H9 (cell line): ENCODE measurements around the gene ACACB. TPM values are rescaled to one million over a fixed set of nuclear protein-coding genes. Genes with fewer than 3 reads are reported as not detected.

Source experiments
- DNase-seq: peaks from one replicate; pipeline ENCODE4 v3.0.0-alpha.2; 2017
- H2AFZ ChIP-seq: one replicate; pipeline ENCODE4 v1.6.1; 2013; ENCODE audit warnings: mild to moderate bottlenecking, low read length, control low read depth, moderate library complexity
- H2AK5ac ChIP-seq: 2 replicates; pipeline ENCODE4 v1.6.1; 2013; ENCODE audit warnings: low read length, control low read depth, mixed read lengths; ENCODE audit not compliant: insufficient read length
- H2BK120ac ChIP-seq: one replicate; pipeline ENCODE4 v1.6.1; 2013; ENCODE audit warnings: low read depth, mild to moderate bottlenecking, low read length, control low read depth, inconsistent platforms; ENCODE audit not compliant: poor library complexity, severe bottlenecking
- H2BK12ac ChIP-seq: 2 replicates; pipeline ENCODE4 v1.6.1; 2013; ENCODE audit warnings: low read length, control low read depth, mixed read lengths, low read depth; ENCODE audit not compliant: insufficient read length
- H2BK15ac ChIP-seq: 2 replicates; pipeline ENCODE4 v1.6.1; 2013; ENCODE audit warnings: low read depth, low read length, control low read depth
- H2BK20ac ChIP-seq: one replicate; pipeline ENCODE4 v1.6.1; 2013; ENCODE audit warnings: low read depth, mild to moderate bottlenecking, low read length, control low read depth, inconsistent platforms; ENCODE audit not compliant: poor library complexity, severe bottlenecking
- H2BK5ac ChIP-seq: 2 replicates; pipeline ENCODE4 v1.6.1; 2013; ENCODE audit warnings: low read length, control low read depth, mixed read lengths; ENCODE audit not compliant: insufficient read length
- H3K14ac ChIP-seq: 2 replicates; pipeline ENCODE4 v1.6.1; 2013; ENCODE audit warnings: low read length, control low read depth; ENCODE audit not compliant: insufficient read depth
- H3K18ac ChIP-seq: 2 replicates; pipeline ENCODE4 v1.6.1; 2013; ENCODE audit warnings: low read depth, mild to moderate bottlenecking, mixed read lengths, low read length, control low read depth; ENCODE audit not compliant: insufficient read length
- H3K23ac ChIP-seq: 2 replicates; pipeline ENCODE4 v1.6.1; 2013; ENCODE audit warnings: low read length, control low read depth, mixed read lengths, low read depth; ENCODE audit not compliant: insufficient read length
- H3K23me2 ChIP-seq: 2 replicates; pipeline ENCODE4 v1.6.1; 2013; ENCODE audit warnings: low read depth, mild to moderate bottlenecking, mixed read lengths, low read length, control low read depth; ENCODE audit not compliant: insufficient read length, poor library complexity, severe bottlenecking
- H3K27ac ChIP-seq: 2 replicates; pipeline ENCODE4 v1.5.1; 2013; ENCODE audit warnings: low read length, control low read depth, mixed read lengths, low read depth; ENCODE audit not compliant: insufficient read length
- H3K27me3 ChIP-seq: 2 replicates; pipeline ENCODE4 v1.6.1; 2013; ENCODE audit warnings: low read length, control low read depth, inconsistent platforms; ENCODE audit not compliant: insufficient read depth
- H3K4ac ChIP-seq: 2 replicates; pipeline ENCODE4 v1.6.1; 2013; ENCODE audit warnings: low read depth, mild to moderate bottlenecking, control low read depth, inconsistent platforms, low read length, moderate library complexity
- H3K4me1 ChIP-seq: 2 replicates; pipeline ENCODE4 v1.6.1; 2013; ENCODE audit warnings: low read length, control low read depth, inconsistent platforms; ENCODE audit not compliant: insufficient read depth
- H3K4me2 ChIP-seq: 2 replicates; pipeline ENCODE4 v1.6.1; 2013; ENCODE audit warnings: low read length, control low read depth, mixed read lengths; ENCODE audit not compliant: insufficient read length, insufficient read depth
- H3K56ac ChIP-seq: 2 replicates; pipeline ENCODE4 v1.6.1; 2013; ENCODE audit warnings: low read depth, mild to moderate bottlenecking, mixed read lengths, low read length, control low read depth; ENCODE audit not compliant: insufficient read length
- H3K79me1 ChIP-seq: 2 replicates; pipeline ENCODE4 v1.6.1; 2013; ENCODE audit warnings: low read depth, mild to moderate bottlenecking, moderate library complexity, low read length, control low read depth, inconsistent platforms; ENCODE audit not compliant: insufficient read depth, poor library complexity, severe bottlenecking
- H3K79me2 ChIP-seq: 2 replicates; pipeline ENCODE4 v1.6.1; 2013; ENCODE audit warnings: low read length, control low read depth, inconsistent platforms; ENCODE audit not compliant: insufficient read depth
- H3K9ac ChIP-seq: 2 replicates; pipeline ENCODE4 v1.6.1; 2013; ENCODE audit warnings: low read length, control low read depth, mixed read lengths; ENCODE audit not compliant: insufficient read length; ENCODE audit errors: extremely low read depth
- H3K9me3 ChIP-seq: one replicate; pipeline ENCODE4 v1.6.1; 2013; ENCODE audit warnings: low read depth, low read length, inconsistent platforms; ENCODE audit not compliant: control insufficient read depth
- H3T11ph ChIP-seq: one replicate; pipeline ENCODE4 v1.6.1; 2013; ENCODE audit warnings: mild to moderate bottlenecking, low read length, control low read depth, inconsistent platforms
- H4K20me1 ChIP-seq: one replicate; pipeline ENCODE4 v1.6.1; 2013; ENCODE audit not compliant: control insufficient read depth, insufficient read length, insufficient read depth
- H4K5ac ChIP-seq: 2 replicates; pipeline ENCODE4 v1.6.1; 2013; ENCODE audit warnings: low read depth, mild to moderate bottlenecking, mixed read lengths, low read length, control low read depth; ENCODE audit not compliant: insufficient read length
- H4K8ac ChIP-seq: replicated peaks from 2 replicates; pipeline ENCODE4 v1.6.1; 2013; ENCODE audit warnings: low read length, control low read depth, mixed read lengths, low read depth; ENCODE audit not compliant: insufficient read length
- H4K91ac ChIP-seq: 2 replicates; pipeline ENCODE4 v1.6.1; 2013; ENCODE audit warnings: low read depth, mild to moderate bottlenecking, moderate library complexity, mixed read lengths, low read length, control low read depth; ENCODE audit not compliant: insufficient read length
- H3K27ac Mint-ChIP-seq, 3 experiments: 2 replicates in 2 of 3; 3 replicates in 1 of 3; pipeline ENCODE4 v1.8.0; 2020 to 2021; ENCODE audit warnings: mixed read lengths in 3 of 3, mild to moderate bottlenecking in 1 of 3, moderate library complexity in 1 of 3
- H3K27me3 Mint-ChIP-seq: 2 replicates; pipeline ENCODE4 v1.8.0; 2021; ENCODE audit warnings: low read depth, mild to moderate bottlenecking, moderate library complexity, mixed read lengths
- H3K36me3 Mint-ChIP-seq, 3 experiments: 2 replicates in 2 of 3; 3 replicates in 1 of 3; pipeline ENCODE4 v1.8.0; 2020 to 2021; ENCODE audit warnings: low read depth in 3 of 3, mixed read lengths in 3 of 3; ENCODE audit not compliant: insufficient read depth in 1 of 3
- H3K4me1 Mint-ChIP-seq, 2 experiments: 2 replicates each; pipeline ENCODE4 v1.8.0; 2020; ENCODE audit warnings: mixed read lengths in 2 of 2
- H3K4me3 Mint-ChIP-seq, 2 experiments: 2 replicates in 1 of 2; 3 replicates in 1 of 2; pipeline ENCODE4 v1.8.0; 2020 to 2021; ENCODE audit warnings: mild to moderate bottlenecking in 2 of 2, mixed read lengths in 2 of 2, moderate library complexity in 1 of 2
- H3K9me3 Mint-ChIP-seq, 2 experiments: 2 replicates in 1 of 2; 3 replicates in 1 of 2; pipeline ENCODE4 v1.8.0; 2020; ENCODE audit warnings: mild to moderate bottlenecking in 2 of 2, mixed read lengths in 2 of 2, moderate library complexity in 1 of 2
- WGBS: extraction: QIAGEN DNeasy Blood & Tissue Kit; methylation state at CpG from one replicate; pipeline ENCODE4 v1.1.7; 2013; ENCODE audit warnings: missing lambda C conversion rate, low lambda C conversion rate, mixed read lengths; ENCODE audit not compliant: insufficient read length; ENCODE audit errors: extremely low coverage; 5-methylcytosine and 5-hydroxymethylcytosine counted together
- total RNA-seq: library from RNA; stranded (reverse); gene quantifications from 2 replicates; pipeline ENCODE4 v1.2.1, GENCODE V29; 2021
- TF ChIP-seq, protein P1 (sequence below): fragments of 200-600 bp; sonication (generic); conservative IDR thresholded peaks from 3 replicates; pipeline ENCODE4 v1.8.0; 2021; ENCODE audit warnings: antibody characterized with exemption, mild to moderate bottlenecking

ACACB gene
- total RNA-seq, 1 experiment from 2014 or later, result 14.2 TPM

- no peaks in the 10 kb centered on the region for H3K79me2 ChIP-seq
- no peak overlapping the region for H3K18ac ChIP-seq
- H3K79me1 ChIP-seq, result no peaks in the 10 kb centered on the region
- H3K14ac ChIP-seq, result no peak overlapping the region
- no peaks in the 10 kb centered on the region for H3K23me2 ChIP-seq
- no peaks in the 10 kb centered on the region for H3K9me3 ChIP-seq
- no peak overlapping the region for H4K8ac ChIP-seq
- no peak overlapping the region for H2BK20ac ChIP-seq
- no peak overlapping the region for H3T11ph ChIP-seq
- no peak overlapping the region for H3K27ac ChIP-seq
- H3K56ac ChIP-seq, result no peak overlapping the region
- Mint-ChIP-seq H3K4me1 (no peaks in the 10 kb centered on the region), H3K27me3 (no peaks in the 10 kb centered on the region), H3K27ac (no peak overlapping the region), H3K4me3 (no peak overlapping the region), H3K9me3 (no peaks in the 10 kb centered on the region), H3K36me3 (peaks cover 0 to 17% (median 16%) of the 10 kb centered on the region in 3 experiments; a peak in 6 of 7 replicates)
- no peak overlapping the region for H2BK120ac ChIP-seq
- no peak overlapping the region for H3K23ac ChIP-seq
- no peak overlapping the region for H2BK15ac ChIP-seq
- H3K4ac ChIP-seq, result no peak overlapping the region
- no CpG with 5 or more reads among the region's 14 CpGs for WGBS
- H3K4me1 ChIP-seq, result no peaks in the 10 kb centered on the region
- no peak overlapping the region for H3K9ac ChIP-seq
- H2BK5ac ChIP-seq, result no peak overlapping the region
- no peak overlapping the region for H2AFZ ChIP-seq
- H4K20me1 ChIP-seq, result no peaks in the 10 kb centered on the region
- no peak for DNase-seq
- no peak overlapping the region for H4K5ac ChIP-seq
- no peaks in the 10 kb centered on the region for H3K27me3 ChIP-seq
- TF ChIP-seq, protein P1, sequence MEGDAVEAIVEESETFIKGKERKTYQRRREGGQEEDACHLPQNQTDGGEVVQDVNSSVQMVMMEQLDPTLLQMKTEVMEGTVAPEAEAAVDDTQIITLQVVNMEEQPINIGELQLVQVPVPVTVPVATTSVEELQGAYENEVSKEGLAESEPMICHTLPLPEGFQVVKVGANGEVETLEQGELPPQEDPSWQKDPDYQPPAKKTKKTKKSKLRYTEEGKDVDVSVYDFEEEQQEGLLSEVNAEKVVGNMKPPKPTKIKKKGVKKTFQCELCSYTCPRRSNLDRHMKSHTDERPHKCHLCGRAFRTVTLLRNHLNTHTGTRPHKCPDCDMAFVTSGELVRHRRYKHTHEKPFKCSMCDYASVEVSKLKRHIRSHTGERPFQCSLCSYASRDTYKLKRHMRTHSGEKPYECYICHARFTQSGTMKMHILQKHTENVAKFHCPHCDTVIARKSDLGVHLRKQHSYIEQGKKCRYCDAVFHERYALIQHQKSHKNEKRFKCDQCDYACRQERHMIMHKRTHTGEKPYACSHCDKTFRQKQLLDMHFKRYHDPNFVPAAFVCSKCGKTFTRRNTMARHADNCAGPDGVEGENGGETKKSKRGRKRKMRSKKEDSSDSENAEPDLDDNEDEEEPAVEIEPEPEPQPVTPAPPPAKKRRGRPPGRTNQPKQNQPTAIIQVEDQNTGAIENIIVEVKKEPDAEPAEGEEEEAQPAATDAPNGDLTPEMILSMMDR, result no peak
- H2AK5ac ChIP-seq, result no peak overlapping the region
- no peak overlapping the region for H4K91ac ChIP-seq
- H2BK12ac ChIP-seq, result no peak overlapping the region
- no peak overlapping the region for H3K4me2 ChIP-seq
Measured at GRCh38 chr12:109082751-109083150, 33.6 kb upstream of the ACACB start.
